GM10847 (cell line): ENCODE data around the gene NFATC2IP.
A peak's percentile ranks its signal among the peaks of the same experiment; 100 is the strongest.

Experiments
- POLR2A ChIP-seq: IDR thresholded peaks from 2 replicates; pipeline ENCODE4 v1.6.1; 2011; ENCODE audit not compliant: insufficient read length; ENCODE audit errors: extremely low read depth

NFATC2IP gene

GRCh38 chr16:28937222-28937876 is 13.4 kb upstream of the NFATC2IP start:
- TF ChIP-seq POLR2A: no peak

GRCh38 chr16:28938721-28939120 is 12.0 kb upstream of the NFATC2IP start:
- no peak for TF ChIP-seq POLR2A

DNA sequence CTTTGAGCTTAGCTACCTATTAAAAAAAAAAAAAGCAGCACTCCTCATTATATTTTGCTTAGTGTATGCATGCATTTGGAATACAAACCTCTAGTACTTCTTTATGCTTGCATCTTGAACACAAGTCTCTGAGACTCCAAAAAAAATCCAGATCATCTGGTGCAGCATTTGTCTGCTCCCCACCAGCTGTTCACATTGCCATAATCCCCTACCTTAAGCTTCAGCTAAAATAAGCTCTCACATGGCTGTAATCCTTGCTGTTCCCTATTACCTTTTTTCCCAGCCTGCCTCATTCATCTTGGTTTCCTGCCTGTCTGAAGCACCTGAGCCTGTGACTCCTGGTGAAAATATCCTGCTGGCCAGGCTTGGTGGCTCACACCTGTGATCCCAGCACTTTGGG is 7.5 kb upstream of the NFATC2IP start:
- no peak for TF ChIP-seq POLR2A

- no peak for TF ChIP-seq POLR2A
Observed at GRCh38 chr16:28946681-28947080, 4.1 kb upstream of the NFATC2IP start.

DNA sequence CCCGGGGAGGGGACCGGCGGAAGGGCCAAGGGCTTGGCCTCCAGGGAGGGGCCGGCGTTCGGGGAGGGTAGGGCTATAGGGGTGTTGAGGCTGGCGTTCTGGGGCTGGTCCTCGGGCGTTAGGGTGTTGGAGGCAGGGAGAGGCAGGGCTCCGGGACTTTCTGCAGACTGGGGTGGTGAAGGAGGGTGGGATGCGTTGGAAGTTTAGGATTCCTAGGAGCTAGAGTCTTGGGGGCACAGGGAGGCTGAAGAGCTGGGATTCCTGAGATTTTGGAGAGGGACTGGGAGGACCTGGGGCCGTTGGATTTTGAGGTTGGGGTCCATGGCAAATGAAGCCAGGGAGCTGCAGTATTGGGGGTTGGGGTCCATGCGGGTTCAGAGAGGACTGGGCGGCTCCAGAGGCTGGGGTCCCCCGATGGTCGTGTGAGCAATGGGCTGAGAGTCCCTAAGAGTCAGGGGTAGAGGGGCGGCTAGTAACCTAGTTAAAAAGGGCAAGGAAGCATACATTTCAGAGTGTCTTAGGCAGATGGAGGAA is 740 bp downstream of the NFATC2IP start:
- no peak for TF ChIP-seq POLR2A

DNA sequence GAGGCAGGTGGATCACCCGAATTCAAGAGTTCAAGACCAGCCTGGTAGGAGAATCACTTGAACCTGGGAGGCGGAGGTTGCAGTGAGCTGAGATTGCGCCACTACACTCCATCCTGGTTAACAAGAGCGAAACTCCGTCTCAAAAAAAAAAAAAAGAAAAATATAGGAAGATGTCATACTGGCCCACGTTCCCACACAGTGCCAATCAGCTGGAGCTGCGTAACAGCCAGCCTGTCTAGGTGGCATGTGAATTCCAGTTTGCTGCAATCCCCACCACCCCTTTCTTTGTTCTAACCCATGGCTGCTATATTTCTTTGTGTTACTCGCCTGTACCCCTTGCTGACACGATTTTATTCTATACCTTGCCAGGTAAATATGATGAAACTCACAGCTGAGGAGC is 7.5 kb downstream of the NFATC2IP start:
- TF ChIP-seq POLR2A: no peak

GRCh38 chr16:28958836-28959235 is 8.1 kb downstream of the NFATC2IP start:
- no peak for TF ChIP-seq POLR2A

DNA sequence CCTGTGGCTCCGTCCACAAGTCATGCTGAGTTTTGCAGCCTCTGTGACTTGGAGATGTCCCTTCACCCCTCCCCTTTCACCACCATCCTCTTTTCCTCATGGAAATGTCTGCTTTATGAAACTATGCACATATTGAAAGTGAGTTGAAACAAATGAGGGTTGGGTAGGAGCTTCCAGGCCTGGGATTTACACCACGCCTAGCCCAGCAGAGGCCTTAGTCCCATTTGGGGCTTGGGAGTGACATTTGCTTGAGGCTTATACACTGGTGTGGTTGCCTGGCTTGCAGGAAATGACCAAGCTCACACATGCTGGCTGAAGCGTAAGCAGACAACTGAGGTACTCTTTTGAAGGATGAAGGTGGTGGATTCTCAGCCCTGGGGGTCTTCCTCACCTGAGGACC is 13.3 kb downstream of the NFATC2IP start:
- TF ChIP-seq POLR2A: no peak

GRCh38 chr16:28964496-28964895 is 13.8 kb downstream of the NFATC2IP start:
- no peak for TF ChIP-seq POLR2A

DNA sequence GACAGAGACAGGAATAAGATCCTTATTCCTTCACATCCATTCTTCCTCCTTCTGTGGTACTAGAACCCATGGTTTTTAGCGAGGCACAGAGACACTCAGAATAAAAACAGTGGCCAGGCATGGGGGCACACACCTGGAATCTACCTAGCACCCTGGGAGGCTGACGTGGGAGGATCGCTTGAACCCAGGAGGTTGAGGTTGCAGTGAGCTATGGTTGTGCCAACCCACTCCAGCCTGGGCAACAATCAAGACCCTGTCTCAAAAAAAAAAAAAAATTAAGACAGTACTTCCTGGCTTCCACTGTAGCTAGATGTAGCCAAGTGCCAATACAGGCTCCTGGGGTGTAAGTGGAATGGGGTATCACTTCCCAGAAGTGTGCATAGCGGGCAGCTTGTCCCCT is 16.4 kb downstream of the NFATC2IP start:
- no peak for TF ChIP-seq POLR2A

GRCh38 chr16:28974007-28974436 is 23.3 kb downstream of the NFATC2IP start:
- no peak for TF ChIP-seq POLR2A

GRCh38 chr16:28974437-28975157 is 23.9 kb downstream of the NFATC2IP start, which contains the start of gene SPNS1:
Gene SPNS1 (plus strand): TSS chr16:28974778. CDS start chr16:28975152, 374 bp downstream.
- TF ChIP-seq POLR2A: peak; percentile 70

DNA sequence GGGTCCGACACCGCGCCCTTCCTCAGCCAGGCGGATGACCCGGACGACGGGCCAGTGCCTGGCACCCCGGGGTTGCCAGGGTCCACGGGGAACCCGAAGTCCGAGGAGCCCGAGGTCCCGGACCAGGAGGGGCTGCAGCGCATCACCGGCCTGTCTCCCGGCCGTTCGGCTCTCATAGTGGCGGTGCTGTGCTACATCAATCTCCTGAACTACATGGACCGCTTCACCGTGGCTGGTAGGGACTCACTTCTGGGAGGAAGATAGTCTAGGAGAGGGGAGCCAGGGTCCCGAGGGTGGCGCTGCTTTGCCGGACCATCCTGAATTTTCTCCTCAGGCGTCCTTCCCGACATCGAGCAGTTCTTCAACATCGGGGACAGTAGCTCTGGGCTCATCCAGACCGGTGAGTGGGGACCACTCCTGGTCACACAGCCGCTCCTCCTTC is 24.4 kb downstream of the NFATC2IP start:
- TF ChIP-seq POLR2A: no peak

DNA sequence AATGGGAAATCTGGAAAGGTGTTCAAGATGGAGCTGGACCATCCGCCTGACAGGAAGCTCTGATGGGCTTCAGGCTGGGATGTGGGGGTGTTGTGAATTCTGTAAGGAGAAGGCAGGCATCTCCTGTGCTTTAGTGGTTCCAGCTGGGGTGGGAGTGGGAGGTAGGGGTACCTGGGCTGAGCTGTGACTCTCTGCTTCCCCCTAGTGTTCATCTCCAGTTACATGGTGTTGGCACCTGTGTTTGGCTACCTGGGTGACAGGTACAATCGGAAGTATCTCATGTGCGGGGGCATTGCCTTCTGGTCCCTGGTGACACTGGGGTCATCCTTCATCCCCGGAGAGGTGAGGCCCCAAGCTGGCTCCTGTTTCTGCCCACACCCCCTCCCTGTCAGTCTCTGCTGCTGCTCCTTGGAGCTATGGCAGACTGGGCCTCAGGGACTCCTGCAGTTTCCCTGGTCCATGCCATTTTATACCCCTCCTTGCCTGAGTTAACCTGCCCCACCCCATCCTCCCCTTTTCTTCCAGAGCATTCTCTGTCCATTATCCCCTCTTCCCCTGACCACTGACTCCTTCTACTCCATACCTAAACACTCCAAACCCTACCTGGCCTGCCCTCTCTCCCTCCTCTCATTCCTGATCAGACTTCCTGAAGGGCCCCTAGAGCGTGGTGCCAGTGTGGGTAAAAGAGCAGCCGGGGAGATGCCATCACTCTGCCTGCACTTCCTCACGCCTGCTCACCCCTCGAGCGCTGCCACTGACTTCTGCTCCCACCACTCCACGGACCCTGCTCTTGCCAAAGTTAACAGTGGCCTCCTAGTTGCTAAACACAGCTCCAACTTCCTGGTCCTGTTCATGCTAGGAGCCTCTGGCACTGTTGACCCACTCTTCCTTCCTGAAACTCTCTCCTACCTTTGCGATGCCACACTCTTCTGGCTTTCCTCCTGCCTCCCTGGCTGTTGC is 27.2 kb downstream of the NFATC2IP start:
- TF ChIP-seq POLR2A: no peak

DNA sequence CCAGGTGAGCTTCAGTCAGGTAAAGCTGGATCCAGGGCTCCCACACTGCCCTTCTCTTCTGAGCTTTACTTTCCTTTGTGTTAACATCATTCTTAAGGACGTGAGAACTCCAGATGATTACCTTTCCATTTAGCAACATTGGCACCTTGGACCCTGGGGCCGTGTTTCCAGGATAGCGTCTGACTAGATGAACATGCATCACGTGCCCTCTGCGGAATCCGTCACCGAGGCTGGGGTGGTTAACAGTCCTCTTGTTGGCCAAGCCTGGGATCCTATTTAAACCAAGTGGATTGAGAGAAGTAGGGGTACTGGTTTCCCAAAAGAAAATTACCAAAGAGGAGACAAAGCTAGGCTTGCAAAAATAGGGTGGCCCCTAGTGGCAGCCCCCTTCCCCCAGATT is 30.2 kb downstream of the NFATC2IP start:
- TF ChIP-seq POLR2A: no peak

DNA sequence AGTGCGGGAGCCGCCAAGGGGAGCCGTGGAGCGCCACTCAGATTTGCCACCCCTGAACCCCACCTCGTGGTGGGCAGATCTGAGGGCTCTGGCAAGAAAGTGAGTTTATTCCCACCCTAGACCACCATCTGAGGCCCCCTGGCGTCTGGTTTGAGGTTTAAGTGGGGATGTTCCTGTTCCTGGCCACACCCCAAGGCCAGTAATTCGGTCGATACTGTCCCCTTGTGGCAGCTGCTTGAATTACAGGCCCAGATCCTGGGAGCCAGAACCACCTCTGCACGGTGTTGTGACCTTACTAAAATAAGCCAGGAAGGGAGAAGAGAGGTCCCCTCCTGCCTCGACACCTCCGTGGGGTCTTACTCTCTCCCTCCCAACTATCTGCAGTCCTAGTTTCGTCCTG is 30.8 kb downstream of the NFATC2IP start:
- no peak for TF ChIP-seq POLR2A

GRCh38 chr16:28982418-28982817 is 31.7 kb downstream of the NFATC2IP start:
- no peak for TF ChIP-seq POLR2A
